ENCODE results near the gene GYG2.

Gene GYG2

GRCh38 chrX:2812161-2812907 is 16.4 kb upstream of the GYG2 start:
- DNase-seq (ENCODE audit: low read depth in 3 of 3), result peak in 1 of 3 donors; percentile 38

GRCh38 chrX:2817036-2817435 is 11.7 kb upstream of the GYG2 start:
- DNase-seq (ENCODE audit: low read depth in 3 of 3), result no peak

DNA sequence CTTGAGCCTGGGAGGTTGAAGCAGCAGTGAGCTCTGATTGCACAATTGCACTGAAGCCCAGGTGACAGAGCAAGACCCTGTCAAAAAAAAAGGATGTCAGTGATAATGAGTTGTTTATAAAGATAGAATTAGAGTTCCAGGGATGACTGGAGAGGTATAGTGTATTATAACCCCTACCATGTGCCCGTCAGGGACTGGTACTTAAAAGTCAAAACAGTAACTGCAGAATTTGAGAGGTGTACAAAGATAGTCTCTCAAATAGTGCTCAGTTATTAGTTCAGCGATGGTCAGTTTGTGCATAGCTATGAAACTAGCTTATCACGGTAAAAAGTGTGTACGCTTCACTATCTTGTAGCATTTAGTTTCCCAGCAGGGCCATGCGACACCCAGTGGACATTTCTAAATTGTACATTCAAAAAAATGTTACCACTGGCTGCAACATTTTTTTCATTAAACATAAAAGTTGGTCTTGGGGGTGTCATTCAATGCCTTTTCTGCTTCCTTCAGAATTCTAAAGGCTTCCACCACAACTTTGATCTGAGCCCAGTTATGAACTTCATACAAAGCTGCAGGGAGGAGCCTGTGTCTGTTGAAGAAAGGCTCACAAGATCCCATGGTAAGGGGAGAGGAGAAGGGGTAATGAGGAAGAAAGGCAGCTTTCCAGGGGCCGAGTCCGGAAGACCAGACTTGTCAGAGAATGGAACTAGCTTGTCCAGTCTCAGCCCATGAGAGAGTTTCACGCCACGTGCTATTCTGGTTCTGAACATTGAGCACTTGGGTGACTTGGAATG is 9.2 kb upstream of the GYG2 start:
- no peak for DNase-seq (ENCODE audit: low read depth in 3 of 3)

GRCh38 chrX:2820136-2820771 is 8.5 kb upstream of the GYG2 start:
- no peak for DNase-seq (ENCODE audit: low read depth in 3 of 3)

GRCh38 chrX:2823795-2824386 is 4.8 kb upstream of the GYG2 start:
- no peak for DNase-seq (ENCODE audit: low read depth in 3 of 3)

GRCh38 chrX:2824886-2825285 is 3.8 kb upstream of the GYG2 start:
- DNase-seq (ENCODE audit: low read depth in 3 of 3), result no peak

DNA sequence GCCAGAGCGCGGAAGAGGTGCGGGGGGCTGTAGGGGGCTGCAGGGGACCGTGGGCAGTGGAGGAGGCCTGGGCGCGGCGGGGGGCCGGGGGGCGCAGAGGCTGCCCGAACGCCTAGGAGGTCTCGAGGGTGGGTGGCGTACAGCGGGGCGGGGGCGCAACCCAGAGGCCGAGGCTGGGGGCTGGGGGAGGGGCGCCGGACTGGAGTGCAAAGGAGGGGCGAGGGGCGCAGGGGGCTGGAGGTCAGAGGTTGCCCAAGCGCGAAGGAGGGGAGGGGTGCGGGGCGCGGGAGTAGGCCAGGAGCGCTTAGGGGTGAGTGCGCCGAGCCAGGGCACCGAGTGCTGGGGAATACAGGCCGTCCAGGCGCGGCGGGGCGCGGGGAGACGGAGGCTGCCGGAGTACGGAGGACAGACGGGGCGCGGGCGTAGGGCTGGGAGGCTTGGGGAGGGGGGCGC is 255 bp downstream of the GYG2 start:
- DNase-seq (ENCODE audit: low read depth in 3 of 3), result no peak

- no peak for DNase-seq (ENCODE audit: low read depth in 3 of 3)
Measured at GRCh38 chrX:2829469-2830246, 928 bp downstream of the GYG2 start.

- no peak for DNase-seq (ENCODE audit: low read depth in 3 of 3)
Measured at GRCh38 chrX:2831471-2832228, 2.9 kb downstream of the GYG2 start.

DNA sequence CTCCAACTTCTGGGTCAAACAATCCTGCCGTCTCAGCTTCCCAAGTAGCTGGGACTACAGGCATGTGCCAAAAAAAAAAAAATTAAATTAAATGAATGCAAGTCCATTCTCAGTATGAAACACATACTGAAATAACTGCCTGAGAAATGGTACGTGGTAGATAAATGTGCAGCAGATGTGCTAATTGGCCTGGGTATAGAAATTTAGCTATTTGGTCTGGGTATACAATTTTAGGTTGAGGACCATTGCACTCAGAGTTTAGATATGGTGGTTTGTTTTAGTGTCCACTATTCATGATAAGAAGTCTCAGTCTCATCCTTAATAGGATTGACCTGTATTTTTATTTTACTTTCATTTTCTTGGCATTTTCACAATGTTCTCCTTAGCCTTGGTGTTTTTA is 9.2 kb downstream of the GYG2 start:
- DNase-seq (ENCODE audit: low read depth in 3 of 3), result no peak

DNA sequence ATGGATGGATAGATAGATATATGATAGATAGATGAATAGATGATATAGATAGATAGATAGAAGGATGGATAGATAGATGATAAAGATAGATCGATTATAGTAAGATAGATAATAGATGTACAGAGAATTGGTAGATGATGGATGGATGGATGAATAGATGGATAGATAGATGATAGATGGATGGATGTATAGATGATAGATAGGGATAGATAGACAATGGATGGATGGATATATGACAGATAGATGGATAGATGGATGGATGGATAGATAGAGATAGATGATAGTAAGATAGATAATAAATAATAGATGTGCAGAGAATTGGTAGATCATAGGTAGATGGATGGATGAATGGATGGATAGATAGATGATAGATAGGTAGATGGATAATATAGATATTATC is 12.2 kb downstream of the GYG2 start:
- no peak for DNase-seq (ENCODE audit: low read depth in 3 of 3)

DNA sequence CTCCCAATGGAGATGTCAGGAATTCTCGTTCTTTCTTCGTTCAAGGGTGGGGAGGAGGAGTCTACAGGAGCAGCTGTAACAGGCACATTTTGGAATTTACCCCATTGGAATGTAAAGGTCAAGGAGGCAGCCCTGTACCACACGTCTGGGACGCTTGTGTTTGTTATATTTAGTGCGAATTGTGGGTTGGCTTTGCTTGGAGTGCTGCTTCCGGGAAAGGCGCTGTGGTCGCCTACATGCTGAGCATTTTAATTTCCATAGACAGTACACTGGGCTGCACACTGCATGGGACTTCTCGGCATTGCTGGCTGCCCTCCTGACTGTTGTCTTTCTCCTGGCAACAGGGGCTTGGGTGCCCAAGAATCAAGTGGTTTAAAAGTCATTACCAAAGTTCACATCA is 12.8 kb downstream of the GYG2 start:
- DNase-seq (ENCODE audit: low read depth in 3 of 3), result no peak

DNA sequence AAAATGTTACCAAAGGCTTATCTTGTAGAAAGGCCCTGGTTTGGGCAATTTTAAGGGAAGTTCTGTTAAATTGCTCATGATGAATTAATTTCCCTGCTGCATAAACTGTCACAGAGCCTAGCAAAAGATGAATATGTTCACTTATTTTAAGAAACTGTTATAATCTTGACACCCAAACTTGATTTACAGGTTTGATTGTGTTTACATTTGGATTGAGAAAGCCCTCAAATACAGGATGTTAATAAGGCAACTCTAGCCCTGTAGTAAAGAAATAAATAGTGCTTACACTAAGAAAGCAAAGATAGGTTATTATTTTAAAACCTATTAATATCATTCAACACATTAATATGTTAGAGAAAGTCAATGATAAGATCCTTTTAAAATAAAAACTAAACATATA is 18.3 kb downstream of the GYG2 start:
- no peak for DNase-seq (ENCODE audit: low read depth in 3 of 3)

DNA sequence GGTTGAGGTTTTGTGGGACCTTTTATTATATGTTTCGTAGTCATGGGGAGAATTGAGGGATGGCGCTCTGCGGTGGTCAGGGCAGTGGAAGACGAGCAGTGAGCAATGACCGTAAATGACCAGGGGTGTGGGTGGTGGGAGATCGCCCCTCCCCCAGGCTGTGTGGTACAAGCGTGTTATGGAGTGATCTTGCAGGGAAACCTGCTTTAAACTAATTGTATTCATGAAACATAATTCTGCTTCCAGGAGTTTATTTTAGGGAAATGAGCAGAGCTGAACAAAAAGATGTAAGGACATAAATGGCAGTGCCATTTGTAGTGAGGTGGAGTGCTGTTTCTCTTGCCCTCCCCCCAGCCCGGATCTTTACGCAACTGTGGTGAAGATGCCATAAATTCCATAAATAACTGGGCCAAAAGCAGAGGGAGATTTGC is 20.2 kb downstream of the GYG2 start:
- DNase-seq (ENCODE audit: low read depth in 3 of 3), result no peak

GRCh38 chrX:2854918-2855317 is 26.2 kb downstream of the GYG2 start:
- DNase-seq (ENCODE audit: low read depth in 3 of 3), result no peak

GRCh38 chrX:2855761-2856160 is 27.0 kb downstream of the GYG2 start:
- DNase-seq (ENCODE audit: low read depth in 3 of 3), result no peak

DNA sequence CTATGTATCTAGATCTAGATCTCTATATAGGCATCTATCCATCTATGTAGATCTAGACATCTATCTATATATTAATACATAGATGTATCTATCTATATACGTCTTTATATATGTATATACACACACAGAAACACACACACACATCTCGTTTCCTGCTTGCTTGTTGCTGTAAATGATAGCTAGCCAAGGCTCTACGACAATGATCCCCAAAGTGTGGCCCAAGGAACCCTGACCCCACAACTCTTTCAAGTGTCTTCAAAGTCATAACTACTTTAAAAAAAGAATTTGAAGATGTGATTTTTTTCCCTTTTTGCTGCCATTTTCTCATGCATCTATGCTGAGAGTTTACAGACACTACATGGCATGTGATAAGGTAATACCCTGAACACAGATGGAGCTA is 28.8 kb downstream of the GYG2 start:
- no peak for DNase-seq (ENCODE audit: low read depth in 3 of 3)

DNA sequence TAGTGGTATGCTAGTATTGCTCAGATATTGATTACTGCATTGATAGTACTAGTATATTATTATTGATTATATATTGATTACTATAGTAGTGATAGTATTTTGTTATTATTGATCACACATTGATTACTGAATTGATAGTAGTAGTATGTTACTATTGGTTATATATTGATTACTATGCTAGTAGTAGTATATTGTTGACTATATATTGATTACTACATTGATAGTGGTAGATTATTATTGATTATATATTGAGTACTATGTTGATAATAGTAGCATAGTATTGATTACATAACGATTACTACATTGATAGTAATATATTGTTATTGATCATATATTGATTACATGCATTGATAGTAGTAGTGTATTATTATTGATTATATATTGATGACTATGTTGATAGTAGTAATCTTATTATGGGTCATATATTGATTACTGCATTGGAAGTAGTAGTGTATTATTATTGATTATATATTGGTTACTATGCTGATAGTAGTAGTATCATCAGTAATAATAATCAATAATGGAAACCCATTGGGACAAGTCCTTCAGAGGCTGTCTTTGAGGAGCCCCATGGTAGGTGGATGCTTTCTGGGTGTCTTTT is 30.6 kb downstream of the GYG2 start:
- DNase-seq (ENCODE audit: low read depth in 3 of 3), result no peak

- no peak for DNase-seq (ENCODE audit: low read depth in 3 of 3)
Measured at GRCh38 chrX:2862404-2862803, 33.7 kb downstream of the GYG2 start.

- DNase-seq (ENCODE audit: low read depth in 3 of 3), result no peak
Measured at GRCh38 chrX:2863646-2864045, 34.9 kb downstream of the GYG2 start.

Measured in stimulated activated CD4-positive, alpha-beta T cell treated with anti-CD3 and anti-CD28 coated beads, TNF-alpha, amount 100 ng/mL, for 48 hours (primary cell).